ENCODE data around the gene OR4D2.

DNA sequence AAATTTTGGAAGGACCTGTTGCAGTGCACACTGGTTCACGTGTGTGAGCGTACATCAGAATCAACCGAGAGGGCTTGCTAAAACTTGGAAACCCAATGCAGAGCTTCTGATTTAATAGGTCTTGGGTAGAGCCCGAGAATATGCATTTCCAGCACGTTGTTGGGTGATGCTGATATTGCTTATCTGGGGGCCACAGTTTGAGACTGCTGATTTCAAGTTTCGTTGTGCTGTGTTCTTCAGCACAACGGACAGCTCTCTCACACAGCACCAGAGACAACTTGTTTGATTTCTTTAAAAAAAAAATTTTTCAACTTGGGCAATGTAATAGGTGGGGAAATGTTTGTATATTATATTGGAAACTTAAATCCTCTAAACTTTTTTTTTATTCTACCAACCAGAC is 9.4 kb downstream of the OR4D2 start:
- TF ChIP-seq CTCF (IDR thresholded peaks at IDR 0.05) (no peak), POLR2A (IDR thresholded peaks at IDR 0.05) (no peak)

Data from testis (tissue), 2 donors.